ENCODE results near the gene KRT73. TPM values are rescaled to one million over a fixed set of nuclear protein-coding genes. Genes with fewer than 3 reads are reported as not detected.

KRT73 gene
- total RNA-seq, 1 donor from 2014 or later, result not detected

DNA sequence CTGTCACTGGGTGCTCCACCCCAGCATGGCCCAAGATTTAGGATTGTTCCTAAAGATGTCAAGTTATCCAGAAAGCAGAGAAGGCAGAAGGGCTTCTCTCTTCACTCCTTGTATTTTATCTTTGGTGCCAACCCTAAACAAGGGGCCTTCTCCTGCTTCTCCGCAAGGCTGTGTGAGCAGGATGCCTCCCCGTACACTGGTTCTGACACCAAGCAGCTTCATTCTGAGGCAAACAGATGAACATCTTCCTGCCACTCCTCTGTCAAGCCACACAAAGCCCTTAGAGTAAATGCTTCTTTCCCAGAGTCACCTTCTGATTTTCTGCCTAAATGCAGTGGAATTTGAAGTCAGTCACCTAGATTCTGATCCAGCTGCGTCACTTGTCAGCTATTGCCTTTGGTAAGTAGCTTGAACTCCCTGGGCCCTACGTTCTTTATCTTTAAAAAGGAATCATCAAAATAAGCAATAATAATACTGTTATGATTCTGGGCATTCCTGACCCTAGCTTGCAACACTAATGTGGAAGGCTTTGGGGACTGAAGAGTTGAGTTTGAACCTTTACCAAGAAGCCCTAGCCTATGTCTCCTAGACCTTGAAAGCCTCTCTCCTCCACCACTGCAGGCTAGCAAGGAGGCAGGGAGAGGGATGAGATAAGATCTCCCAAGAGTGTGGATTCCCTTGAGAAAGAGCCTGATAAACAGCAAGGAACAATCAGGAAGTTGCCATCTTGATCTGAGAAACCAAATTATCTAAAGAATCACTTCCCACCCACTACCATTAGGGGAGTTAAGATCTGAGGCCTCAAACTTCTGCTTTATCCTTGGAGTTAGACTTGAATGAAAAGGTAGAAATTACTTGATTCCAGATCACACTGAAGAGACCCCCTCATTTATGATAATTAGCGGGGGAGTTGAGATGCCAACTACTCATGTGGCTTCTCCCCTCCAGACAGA lies 5.7 kb downstream of the KRT73 start:
- no peaks in the 10 kb centered on the region for H3K9me3 Mint-ChIP-seq
- CTCF ChIA-PET, result no interaction called here
- DNase-seq, result no peak

DNA sequence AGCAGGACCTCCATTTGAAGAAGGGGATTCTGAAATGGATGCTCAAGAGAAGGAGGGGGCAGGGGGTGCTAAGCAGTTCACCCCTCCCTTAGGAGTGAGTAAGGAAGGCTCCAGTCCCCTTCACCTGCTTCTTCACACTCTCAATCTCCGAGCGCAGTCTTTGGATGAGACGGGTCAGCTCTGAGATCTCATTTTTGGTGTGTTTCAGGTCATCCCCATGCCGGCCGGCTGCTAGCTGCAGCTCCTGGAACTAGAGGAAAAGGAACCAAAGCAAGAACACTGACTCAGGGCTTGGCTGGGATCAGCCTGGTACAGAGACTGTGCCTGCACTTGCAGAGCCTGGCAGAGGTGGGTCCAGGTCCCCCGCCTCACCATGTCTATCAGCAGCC lies 7.3 kb downstream of the KRT73 start:
- DNase-seq (no peak), ATAC-seq (ENCODE audit: low read depth) (no peak)
- Mint-ChIP-seq H3K36me3 (ENCODE audit: low read depth) (no peaks in the 10 kb centered on the region), H3K9me3 (no peaks in the 10 kb centered on the region), H3K4me1 (no peaks in the 10 kb centered on the region), H3K27me3 (peaks cover 14% of the 10 kb centered on the region), H3K27ac (no peak overlapping the region), H3K4me3 (no peak overlapping the region)
- TF ChIP-seq, protein P1, sequence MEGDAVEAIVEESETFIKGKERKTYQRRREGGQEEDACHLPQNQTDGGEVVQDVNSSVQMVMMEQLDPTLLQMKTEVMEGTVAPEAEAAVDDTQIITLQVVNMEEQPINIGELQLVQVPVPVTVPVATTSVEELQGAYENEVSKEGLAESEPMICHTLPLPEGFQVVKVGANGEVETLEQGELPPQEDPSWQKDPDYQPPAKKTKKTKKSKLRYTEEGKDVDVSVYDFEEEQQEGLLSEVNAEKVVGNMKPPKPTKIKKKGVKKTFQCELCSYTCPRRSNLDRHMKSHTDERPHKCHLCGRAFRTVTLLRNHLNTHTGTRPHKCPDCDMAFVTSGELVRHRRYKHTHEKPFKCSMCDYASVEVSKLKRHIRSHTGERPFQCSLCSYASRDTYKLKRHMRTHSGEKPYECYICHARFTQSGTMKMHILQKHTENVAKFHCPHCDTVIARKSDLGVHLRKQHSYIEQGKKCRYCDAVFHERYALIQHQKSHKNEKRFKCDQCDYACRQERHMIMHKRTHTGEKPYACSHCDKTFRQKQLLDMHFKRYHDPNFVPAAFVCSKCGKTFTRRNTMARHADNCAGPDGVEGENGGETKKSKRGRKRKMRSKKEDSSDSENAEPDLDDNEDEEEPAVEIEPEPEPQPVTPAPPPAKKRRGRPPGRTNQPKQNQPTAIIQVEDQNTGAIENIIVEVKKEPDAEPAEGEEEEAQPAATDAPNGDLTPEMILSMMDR (IDR thresholded peaks at IDR 0.05), result no peak
- CTCF ChIA-PET, result no interaction called here
- POLR2A ChIA-PET, result no interaction called here
- intact Hi-C loops (cut with micrococcal nuclease), result no loop called here

More for the DNA sequence above, 5.7 kb downstream of the KRT73 start:
- Mint-ChIP-seq H3K36me3 (ENCODE audit: low read depth) (no peaks in the 10 kb centered on the region), H3K4me3 (no peak overlapping the region), H3K4me1 (no peaks in the 10 kb centered on the region), H3K27me3 (peaks cover 17% of the 10 kb centered on the region), H3K27ac (no peak overlapping the region)
- TF ChIP-seq, protein P1 (IDR thresholded peaks at IDR 0.05), result no peak
- intact Hi-C loops (cut with micrococcal nuclease), result no loop called here
- POLR2A ChIA-PET, result no interaction called here
- ATAC-seq (ENCODE audit: low read depth), result no peak

DNA sequence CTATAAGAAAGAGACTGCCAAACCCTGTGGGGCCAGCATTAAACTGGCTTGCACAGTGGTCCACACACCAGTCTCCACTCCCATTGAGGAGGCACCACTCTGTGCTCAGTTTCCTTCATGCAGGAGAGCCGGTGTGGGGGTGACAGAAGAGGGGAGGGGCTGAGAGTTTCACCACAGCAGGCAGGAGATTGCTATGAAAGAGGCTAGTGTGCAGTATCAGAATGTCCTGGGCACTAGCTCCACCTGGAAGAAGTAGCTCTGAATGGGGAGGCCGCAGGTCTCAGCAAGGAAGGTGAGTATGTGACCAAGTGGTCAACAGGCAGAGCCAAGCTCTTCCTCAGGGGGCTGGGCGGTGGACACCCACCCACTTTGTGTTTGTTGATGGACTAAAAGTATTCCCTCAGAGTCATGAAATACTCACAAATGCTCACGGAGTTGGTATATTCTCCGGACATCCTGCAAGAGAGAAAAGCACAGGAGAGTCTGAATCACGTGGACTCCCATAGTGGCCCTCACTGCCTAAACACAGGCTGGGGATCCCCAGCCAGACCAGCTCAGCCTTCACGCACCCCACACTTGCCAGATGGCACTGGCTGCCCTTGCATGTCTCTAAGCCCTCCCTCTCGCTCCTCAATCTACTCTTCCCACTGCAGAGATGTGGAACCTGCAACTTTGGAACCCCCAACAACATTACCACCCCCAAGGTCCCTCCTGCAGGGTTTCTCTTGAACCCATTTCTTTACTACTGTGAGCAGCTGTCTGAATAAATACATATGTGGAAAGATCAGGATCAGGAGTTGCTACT lies 9.3 kb downstream of the KRT73 start:
- DNase-seq (no peak), ATAC-seq (ENCODE audit: low read depth) (no peak)
- H3K36me3 Mint-ChIP-seq (ENCODE audit: low read depth), result no peaks in the 10 kb centered on the region
- TF ChIP-seq, protein P1 (IDR thresholded peaks at IDR 0.05), result no peak
- intact Hi-C loops (cut with micrococcal nuclease), result no loop called here
- POLR2A ChIA-PET, result no interaction called here
- CTCF ChIA-PET, result no interaction called here
- H3K27me3 Mint-ChIP-seq, result peaks cover 12% of the 10 kb centered on the region
- H3K27ac Mint-ChIP-seq, result no peak overlapping the region
- no peaks in the 10 kb centered on the region for H3K9me3 Mint-ChIP-seq
- no peaks in the 10 kb centered on the region for H3K4me1 Mint-ChIP-seq
- no peak overlapping the region for H3K4me3 Mint-ChIP-seq

DNA sequence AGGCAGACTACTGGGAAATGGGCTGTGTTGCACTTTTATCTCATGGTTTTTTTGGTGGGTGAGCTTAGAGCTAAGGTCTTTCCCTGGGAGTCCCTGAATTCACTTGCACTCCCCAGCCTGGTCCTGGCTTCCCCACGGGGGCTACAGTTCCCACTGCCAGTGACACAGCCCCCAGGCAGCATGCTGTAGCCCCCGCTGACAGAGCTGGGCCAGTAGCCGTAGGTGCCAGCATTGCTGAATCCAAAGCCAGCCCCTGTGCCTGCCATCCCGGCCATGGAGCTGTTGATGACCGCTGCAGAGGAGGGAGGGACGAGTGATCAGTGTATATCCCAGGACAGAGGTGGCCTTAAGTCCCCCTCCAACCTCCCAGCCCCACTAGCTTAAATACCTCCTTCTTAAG lies 10.2 kb downstream of the KRT73 start:
- H3K4me3 Mint-ChIP-seq, result no peak overlapping the region
- ChIA-PET POLR2A (no interaction called here), CTCF (no interaction called here)
- H3K27ac Mint-ChIP-seq, result no peak overlapping the region
- no peaks in the 10 kb centered on the region for H3K4me1 Mint-ChIP-seq
- H3K36me3 Mint-ChIP-seq (ENCODE audit: low read depth), result no peaks in the 10 kb centered on the region
- ATAC-seq (ENCODE audit: low read depth), result no peak
- H3K9me3 Mint-ChIP-seq, result no peaks in the 10 kb centered on the region
- TF ChIP-seq, protein P1 (IDR thresholded peaks at IDR 0.05), result no peak
- intact Hi-C loops (cut with micrococcal nuclease), result no loop called here
- H3K27me3 Mint-ChIP-seq, result peaks cover 12% of the 10 kb centered on the region
- DNase-seq, result no peak

DNA sequence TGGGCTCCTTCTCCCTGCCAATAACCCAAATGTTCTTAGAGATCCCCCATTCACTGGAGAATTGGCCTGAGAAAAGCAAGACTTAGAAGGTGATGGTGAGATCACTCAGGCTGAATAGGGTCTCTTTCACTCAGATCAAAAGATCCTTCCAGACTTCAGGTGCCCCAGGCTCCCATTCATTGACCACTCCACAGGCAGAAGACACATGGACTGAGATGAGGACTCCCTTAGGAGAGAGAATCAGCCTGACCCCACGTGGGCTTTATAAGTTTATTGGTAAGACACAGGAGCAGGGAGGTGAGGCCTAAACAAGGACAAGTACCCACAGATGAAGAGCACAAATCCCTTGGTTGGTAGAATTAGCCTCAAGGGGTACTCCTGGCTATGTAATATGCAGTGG lies 11.0 kb downstream of the KRT73 start:
- POLR2A ChIA-PET, result no interaction called here
- Mint-ChIP-seq H3K4me3 (no peak overlapping the region), H3K27me3 (peaks cover 17% of the 10 kb centered on the region), H3K27ac (no peak overlapping the region), H3K4me1 (no peaks in the 10 kb centered on the region), H3K36me3 (ENCODE audit: low read depth) (no peaks in the 10 kb centered on the region), H3K9me3 (no peaks in the 10 kb centered on the region)
- no peak for ATAC-seq (ENCODE audit: low read depth)
- DNase-seq, result no peak
- CTCF ChIA-PET, result no interaction called here
- intact Hi-C loops (cut with micrococcal nuclease), result no loop called here
- TF ChIP-seq, protein P1 (IDR thresholded peaks at IDR 0.05), result no peak

All from activated B cell treated with CpG ODN at 0.5 μM for 24 hours (primary cell).